ENCODE measurements around the gene ACKR3. TPM values are rescaled to one million over a fixed set of nuclear protein-coding genes. Genes with fewer than 3 reads are reported as not detected.

ACKR3 gene
- total RNA-seq, 2 experiments from 2014 or later = 0.61 to 0.74 TPM

GRCh38 chr2:236590846-236591245, 21.2 kb downstream of the ACKR3 start:
- no peak overlapping the region for H3K27ac Mint-ChIP-seq
- no peak overlapping the region for H3K4me3 ChIP-seq (ENCODE audit: low read length)
- H3K36me3 ChIP-seq (ENCODE audit: insufficient read depth, low read length) = no peaks in the 10 kb centered on the region
- no peak overlapping the region for H3K27ac ChIP-seq (ENCODE audit: low read depth in 1 of 2, low read length in 2 of 2)
- ChIA-PET POLR2A (no interaction called here), CTCF (no interaction called here)
- H3K27me3 ChIP-seq (ENCODE audit: control insufficient read depth in 1 of 2, insufficient read depth in 2 of 2, low read length in 2 of 2) = no peaks in the 10 kb centered on the region
- H3K4me1 ChIP-seq (ENCODE audit: insufficient read depth, low read length) = no peaks in the 10 kb centered on the region
- no peak for ATAC-seq (ENCODE audit: poor library complexity)
- no peak for TF ChIP-seq CTCF (IDR thresholded peaks at IDR 0.05)
- no peaks in the 10 kb centered on the region for H3K4me1 Mint-ChIP-seq (ENCODE audit: low read depth)
- H3K9me3 ChIP-seq (ENCODE audit: control insufficient read depth in 1 of 2, insufficient read depth in 1 of 2, low read length in 2 of 2) = peaks cover 0 to 7% of the 10 kb centered on the region in 2 experiments
- H3K27me3 Mint-ChIP-seq = no peaks in the 10 kb centered on the region
- no peaks in the 10 kb centered on the region for H3K9me3 Mint-ChIP-seq
- H3K4me3 Mint-ChIP-seq = no peak overlapping the region
- DNase-seq = no peak
- H3K36me3 Mint-ChIP-seq (ENCODE audit: low read depth) = no peaks in the 10 kb centered on the region
- intact Hi-C loops (cut with DNase I, micrococcal nuclease) = loop anchor here in 1 of 2 experiments (10.0 kb wide), 1 partner anchor 444 kb away; no protein-coding TSS in a partner anchor

- Mint-ChIP-seq H3K9me3 (no peaks in the 10 kb centered on the region), H3K27me3 (no peaks in the 10 kb centered on the region), H3K27ac (no peak overlapping the region), H3K36me3 (ENCODE audit: low read depth) (no peaks in the 10 kb centered on the region), H3K4me3 (no peak overlapping the region), H3K4me1 (ENCODE audit: low read depth) (no peaks in the 10 kb centered on the region)
- H3K4me3 ChIP-seq (ENCODE audit: low read length) = no peak overlapping the region
- intact Hi-C loops (cut with DNase I, micrococcal nuclease) = loop anchor here in 1 of 2 experiments (10.0 kb wide), 1 partner anchor 442 kb away; no protein-coding TSS in a partner anchor
- no peaks in the 10 kb centered on the region for H3K36me3 ChIP-seq (ENCODE audit: insufficient read depth, low read length)
- H3K27me3 ChIP-seq (ENCODE audit: control insufficient read depth in 1 of 2, insufficient read depth in 2 of 2, low read length in 2 of 2) = no peaks in the 10 kb centered on the region
- no peak for TF ChIP-seq CTCF (IDR thresholded peaks at IDR 0.05)
- CTCF ChIA-PET = no interaction called here
- H3K9me3 ChIP-seq (ENCODE audit: control insufficient read depth in 1 of 2, insufficient read depth in 1 of 2, low read length in 2 of 2) = peaks cover 0 to 7% of the 10 kb centered on the region in 2 experiments
- H3K27ac ChIP-seq (ENCODE audit: low read depth in 1 of 2, low read length in 2 of 2) = no peak overlapping the region
- no peak for DNase-seq
- H3K4me1 ChIP-seq (ENCODE audit: insufficient read depth, low read length) = no peaks in the 10 kb centered on the region
- POLR2A ChIA-PET = no interaction called here
- ATAC-seq (ENCODE audit: poor library complexity) = no peak
Observed at GRCh38 chr2:236592821-236593220, 23.2 kb downstream of the ACKR3 start.

- no peak for ATAC-seq (ENCODE audit: poor library complexity)
- H3K27me3 ChIP-seq (ENCODE audit: control insufficient read depth in 1 of 2, insufficient read depth in 2 of 2, low read length in 2 of 2) = no peaks in the 10 kb centered on the region
- intact Hi-C loops (cut with DNase I, micrococcal nuclease) = loop anchor here in 1 of 2 experiments (10.0 kb wide), 1 partner anchor 441 kb away; no protein-coding TSS in a partner anchor
- no peak overlapping the region for H3K27ac ChIP-seq (ENCODE audit: low read depth in 1 of 2, low read length in 2 of 2)
- H3K4me3 ChIP-seq (ENCODE audit: low read length) = no peak overlapping the region
- H3K27me3 Mint-ChIP-seq = no peaks in the 10 kb centered on the region
- ChIA-PET CTCF (no interaction called here), POLR2A (no interaction called here)
- H3K36me3 Mint-ChIP-seq (ENCODE audit: low read depth) = no peaks in the 10 kb centered on the region
- H3K9me3 Mint-ChIP-seq = no peaks in the 10 kb centered on the region
- no peak for DNase-seq
- H3K4me3 Mint-ChIP-seq = no peak overlapping the region
- H3K36me3 ChIP-seq (ENCODE audit: insufficient read depth, low read length) = no peaks in the 10 kb centered on the region
- no peak for TF ChIP-seq CTCF (IDR thresholded peaks at IDR 0.05)
- H3K4me1 Mint-ChIP-seq (ENCODE audit: low read depth) = no peaks in the 10 kb centered on the region
- H3K9me3 ChIP-seq (ENCODE audit: control insufficient read depth in 1 of 2, insufficient read depth in 1 of 2, low read length in 2 of 2) = peaks cover 0 to 7% of the 10 kb centered on the region in 2 experiments
- H3K4me1 ChIP-seq (ENCODE audit: insufficient read depth, low read length) = no peaks in the 10 kb centered on the region
- no peak overlapping the region for H3K27ac Mint-ChIP-seq
Observed at GRCh38 chr2:236593531-236593930, 23.9 kb downstream of the ACKR3 start.
